CD14-positive monocyte (primary cell): ENCODE results near the gene VWA5B1. TPM values are rescaled to one million over a fixed set of nuclear protein-coding genes. Genes with fewer than 3 reads are reported as not detected.

Experiments used
- DNase-seq, 3 donors: peaks; one replicate each; pipeline ENCODE4 v3.0.0-alpha.2; 2011 to 2022
- H2AFZ ChIP-seq: 2 replicates; pipeline ENCODE4 v1.6.0; 2012; ENCODE audit warnings: mild to moderate bottlenecking, low read depth, low read length, inconsistent platforms; ENCODE audit not compliant: insufficient read depth, poor library complexity, severe bottlenecking
- H3K27ac ChIP-seq, 2 donors: 1 replicate in 1 of 2; 2 replicates in 1 of 2; pipeline ENCODE4 v1.5.1; 2012 to 2013; ENCODE audit warnings: low read length in 2 of 2, control low read depth in 1 of 2, inconsistent platforms in 1 of 2, low read depth in 1 of 2, mild to moderate bottlenecking in 1 of 2
- H3K27me3 ChIP-seq, 2 donors: one replicate each; pipeline versions ENCODE4 v1.6.0 to v1.6.1; 2011 to 2013; ENCODE audit warnings: low read length in 2 of 2; ENCODE audit not compliant: control insufficient read depth in 2 of 2, insufficient read depth in 2 of 2
- H3K36me3 ChIP-seq, 2 donors: replicated peaks in 1 of 2; 1 replicate in 1 of 2; 2 replicates in 1 of 2; pipeline versions ENCODE4 v1.5.1 to v1.6.1; 2012 to 2013; ENCODE audit warnings: low read length in 2 of 2, control low read depth in 1 of 2, inconsistent platforms in 1 of 2, mild to moderate bottlenecking in 1 of 2; ENCODE audit not compliant: insufficient read depth in 2 of 2, control insufficient read depth in 1 of 2
- H3K4me1 ChIP-seq, 2 donors: 1 replicate in 1 of 2; 2 replicates in 1 of 2; pipeline versions ENCODE4 v1.5.1 to v1.6.1; 2012 to 2013; ENCODE audit warnings: low read length in 2 of 2, control low read depth in 1 of 2, inconsistent platforms in 1 of 2, mild to moderate bottlenecking in 1 of 2, moderate library complexity in 1 of 2; ENCODE audit not compliant: insufficient read depth in 2 of 2, control insufficient read depth in 1 of 2
- H3K4me2 ChIP-seq: replicated peaks from 2 replicates; pipeline ENCODE3; 2012; ENCODE audit warnings: low read length, moderate library complexity, mild to moderate bottlenecking; ENCODE audit not compliant: poor library complexity, severe bottlenecking; ENCODE audit errors: extremely low read depth
- H3K4me3 ChIP-seq, 3 experiments: fragments of 200-600 bp in 1 of 3; sonication (generic) in 1 of 3; replicated peaks in 1 of 3; 1 replicate in 2 of 3; 2 replicates in 1 of 3; pipeline ENCODE4 v1.5.1; 2011 to 2013; ENCODE audit warnings: low read length in 3 of 3, mild to moderate bottlenecking in 3 of 3, control low read depth in 2 of 3, low read depth in 2 of 3, inconsistent platforms in 1 of 3, moderate library complexity in 1 of 3
- H3K79me2 ChIP-seq: 2 replicates; pipeline ENCODE4 v1.6.0; 2012; ENCODE audit warnings: mild to moderate bottlenecking, control low read depth, inconsistent platforms, low read length, moderate library complexity; ENCODE audit not compliant: insufficient read depth
- H3K9ac ChIP-seq: 2 replicates; pipeline ENCODE4 v1.6.0; 2017; ENCODE audit warnings: low read length, mild to moderate bottlenecking; ENCODE audit not compliant: insufficient read depth, poor library complexity, severe bottlenecking
- H3K9me3 ChIP-seq, 2 donors: replicated peaks in 1 of 2; 1 replicate in 1 of 2; 2 replicates in 1 of 2; pipeline versions ENCODE4 v1.5.1 to v1.6.1; 2012 to 2013; ENCODE audit warnings: low read length in 2 of 2, control low read depth in 1 of 2; ENCODE audit not compliant: control insufficient read depth in 1 of 2, insufficient read depth in 1 of 2
- H4K20me1 ChIP-seq: 2 replicates; pipeline ENCODE4 v1.6.0; 2012; ENCODE audit warnings: mild to moderate bottlenecking, low read length, control low read depth, moderate library complexity; ENCODE audit not compliant: insufficient read depth
- H3K27ac Mint-ChIP-seq, 7 donors: one replicate each; pipeline ENCODE4 v1.8.0; 2020; ENCODE audit warnings: mild to moderate bottlenecking in 7 of 7, mixed read lengths in 7 of 7, moderate library complexity in 6 of 7, inconsistent platforms in 2 of 7
- H3K27me3 Mint-ChIP-seq, 3 donors: one replicate each; pipeline ENCODE4 v1.8.0; 2021 to 2022; ENCODE audit warnings: low read depth in 3 of 3, mild to moderate bottlenecking in 3 of 3, mixed read lengths in 3 of 3, moderate library complexity in 3 of 3, inconsistent platforms in 1 of 3
- H3K36me3 Mint-ChIP-seq, 2 donors: one replicate each; pipeline ENCODE4 v1.8.0; 2020; ENCODE audit warnings: mixed read lengths in 2 of 2, inconsistent platforms in 1 of 2, mild to moderate bottlenecking in 1 of 2
- H3K4me1 Mint-ChIP-seq: one replicate; pipeline ENCODE4 v1.8.0; 2020; ENCODE audit warnings: mild to moderate bottlenecking, mixed read lengths
- H3K4me3 Mint-ChIP-seq, 2 donors: one replicate each; pipeline ENCODE4 v1.8.0; 2020; ENCODE audit warnings: mild to moderate bottlenecking in 2 of 2, mixed read lengths in 2 of 2, moderate library complexity in 1 of 2
- H3K9me3 Mint-ChIP-seq, 7 donors: one replicate each; pipeline ENCODE4 v1.8.0; 2020 to 2022; ENCODE audit warnings: mixed read lengths in 7 of 7, mild to moderate bottlenecking in 6 of 7, moderate library complexity in 6 of 7, inconsistent platforms in 2 of 7
- CTCF ChIP-seq: fragments of 200-600 bp; IDR thresholded peaks from one replicate; pipeline ENCODE4 v1.8.0; 2022; ENCODE audit warnings: antibody characterized with exemption, mild to moderate bottlenecking
- WGBS: methylation state at CpG from one replicate; pipeline ENCODE4 v1.1.5; 2013; ENCODE audit warnings: missing lambda C conversion rate; ENCODE audit not compliant: insufficient coverage; 5-methylcytosine and 5-hydroxymethylcytosine counted together
- intact Hi-C, 2 donors: fragments of 100-400 bp; cut with micrococcal nuclease; formaldehyde crosslinking; loops; one replicate each; pipeline versions ENCODE4 v1.15.0 to v1.15.1; 2023
- polyA plus RNA-seq, 3 donors: library from polyadenylated mRNA; depleted of rRNA in 1 of 3; unstranded in 2 of 3; stranded (reverse) in 1 of 3; fragments of 300-500 nt in 2 of 3; fragments of >200 nt in 1 of 3; fragmentation: Illumina TruSeq in 2 of 3; gene quantifications; 1 replicate in 2 of 3; 2 replicates in 1 of 3; pipeline ENCODE4 v1.2.3, GENCODE V29; 2012 to 2021

The VWA5B1 gene
- polyA plus RNA-seq, 3 donors = not detected

- no peak overlapping the region for H3K4me3 Mint-ChIP-seq
Observed at GRCh38 chr1:20280341-20280740, 10.3 kb upstream of the VWA5B1 start.

GRCh38 chr1:20280906-20281305 is 9.8 kb upstream of the VWA5B1 start:
- no peak overlapping the region for H3K4me3 Mint-ChIP-seq
- no peak overlapping the region for H3K4me2 ChIP-seq
- TF ChIP-seq CTCF = no peak

More at GRCh38 chr1:20280341-20280740, 10.3 kb upstream of the VWA5B1 start:
- Histone ChIP-seq H2AFZ (no peak overlapping the region), H3K4me2 (no peak overlapping the region), H3K9me3 (no peaks in the 10 kb centered on the region), H3K4me3 (no peak overlapping the region), H3K36me3 (no peaks in the 10 kb centered on the region), H3K27ac (no peak overlapping the region), H3K79me2 (no peaks in the 10 kb centered on the region), H3K27me3 (no peaks in the 10 kb centered on the region), H3K4me1 (no peaks in the 10 kb centered on the region), H3K9ac (no peak overlapping the region), H4K20me1 (no peaks in the 10 kb centered on the region)
- Mint-ChIP-seq H3K27me3 (peaks cover 8 to 16% (median 8%) of the 10 kb centered on the region in 3 donors), H3K4me1 (no peaks in the 10 kb centered on the region), H3K9me3 (peaks cover 0 to 3% (median 0%) of the 10 kb centered on the region in 7 donors), H3K36me3 (no peaks in the 10 kb centered on the region), H3K27ac (no peak overlapping the region)
- intact Hi-C loops = no loop called here
- no peak for DNase-seq
- TF ChIP-seq CTCF = no peak
- WGBS = no CpG with 5 or more reads among the region's 1 CpG

More at GRCh38 chr1:20280906-20281305, 9.8 kb upstream of the VWA5B1 start:
- Histone ChIP-seq H3K4me3 (no peak overlapping the region), H3K9me3 (no peaks in the 10 kb centered on the region), H3K4me1 (no peaks in the 10 kb centered on the region), H3K79me2 (no peaks in the 10 kb centered on the region), H3K27me3 (no peaks in the 10 kb centered on the region), H2AFZ (no peak overlapping the region), H3K36me3 (no peaks in the 10 kb centered on the region), H3K9ac (no peak overlapping the region), H3K27ac (no peak overlapping the region), H4K20me1 (no peaks in the 10 kb centered on the region)
- 94% methylated on average over 5 of the region's 6 CpGs for WGBS
- H3K27me3 Mint-ChIP-seq = peaks cover 6 to 15% (median 9%) of the 10 kb centered on the region in 3 donors
- no peak for DNase-seq
- H3K36me3 Mint-ChIP-seq = no peaks in the 10 kb centered on the region
- H3K4me1 Mint-ChIP-seq = no peaks in the 10 kb centered on the region
- H3K9me3 Mint-ChIP-seq = peaks cover 0 to 7% (median 0%) of the 10 kb centered on the region in 7 donors
- no peak overlapping the region for H3K27ac Mint-ChIP-seq
- intact Hi-C loops = no loop called here
